GM23338 (cell line): ENCODE data around the gene SRSF7.

Experiments
- CREB1 ChIP-seq: fragments of 250-450 bp; sonication (Bioruptor Pico); IDR thresholded peaks from 2 replicates; pipeline ENCODE4 v1.5.0; 2020; ENCODE audit warnings: low read depth, mild to moderate bottlenecking, moderate library complexity
- EZH2 ChIP-seq: fragments of 200-600 bp; sonication (generic); IDR thresholded peaks from one replicate; pipeline ENCODE4 v1.8.0; 2017; ENCODE audit warnings: antibody characterized with exemption, mild to moderate bottlenecking, low read depth; ENCODE audit not compliant: unreplicated experiment
- EZH2phosphoT487 ChIP-seq: fragments of 200-600 bp; sonication (generic); IDR thresholded peaks from one replicate; pipeline ENCODE4 v1.8.1; 2018; ENCODE audit warnings: antibody characterized with exemption; ENCODE audit not compliant: unreplicated experiment
- JUNB ChIP-seq: IDR thresholded peaks from one replicate; pipeline ENCODE4 v1.6.1; 2016; ENCODE audit warnings: antibody characterized with exemption; ENCODE audit not compliant: unreplicated experiment
- POLR2AphosphoS5 ChIP-seq: IDR thresholded peaks from 2 replicates; pipeline ENCODE4 v1.6.1; 2016; ENCODE audit warnings: antibody characterized with exemption, low read depth
- STAT1 ChIP-seq: IDR thresholded peaks from one replicate; pipeline ENCODE4 v1.6.1; 2016; ENCODE audit warnings: antibody characterized with exemption; ENCODE audit not compliant: unreplicated experiment
- ZNF114 ChIP-seq: fragments of 250-450 bp; sonication (Bioruptor Pico); IDR thresholded peaks from 2 replicates; pipeline ENCODE4 v1.5.0; 2020; ENCODE audit warnings: mild to moderate bottlenecking, moderate library complexity
- ZNF331 ChIP-seq: fragments of 250-450 bp; sonication (Bioruptor Pico); IDR thresholded peaks from 2 replicates; pipeline ENCODE4 v1.5.0; 2020; ENCODE audit warnings: low read depth, mild to moderate bottlenecking, moderate library complexity
- TF ChIP-seq, protein P1 (sequence below), 2 experiments: fragments of 200-600 bp in 1 of 2; sonication (generic) in 1 of 2; conservative IDR thresholded peaks; 2 replicates each; pipeline versions ENCODE4 v1.5.1 to v1.6.1; 2016 to 2017; ENCODE audit warnings: antibody characterized with exemption in 2 of 2, low read depth in 2 of 2, mild to moderate bottlenecking in 2 of 2, moderate library complexity in 1 of 2
- TF ChIP-seq, protein P2 (sequence below): IDR thresholded peaks from one replicate; pipeline ENCODE4 v1.6.1; 2018; ENCODE audit warnings: antibody characterized with exemption; ENCODE audit not compliant: unreplicated experiment
- TF ChIP-seq, protein P3 (sequence below): IDR thresholded peaks from 2 replicates; pipeline ENCODE4 v1.6.1; 2016; ENCODE audit warnings: antibody characterized with exemption

DNA sequence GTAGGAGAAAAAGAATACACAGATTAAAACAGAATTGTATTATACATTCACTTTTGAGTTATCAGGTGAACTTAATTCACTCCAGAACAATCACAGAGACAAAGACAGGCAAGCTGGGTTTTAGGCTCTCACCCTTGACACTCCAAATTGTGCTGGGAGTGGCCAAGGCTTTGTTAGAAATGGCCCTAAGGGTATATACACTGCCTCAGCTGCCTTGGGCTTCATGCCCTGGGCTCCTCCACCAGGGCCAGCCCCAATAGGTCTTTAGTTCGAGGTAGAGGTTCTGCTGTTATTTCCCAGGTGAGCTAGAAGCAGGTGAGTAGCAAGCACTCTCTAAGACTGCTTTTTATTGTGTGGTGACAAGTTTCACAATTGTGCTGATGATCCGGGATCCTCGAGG lies 46.8 kb upstream of the SRSF7 start:
- TF ChIP-seq, protein P1, sequence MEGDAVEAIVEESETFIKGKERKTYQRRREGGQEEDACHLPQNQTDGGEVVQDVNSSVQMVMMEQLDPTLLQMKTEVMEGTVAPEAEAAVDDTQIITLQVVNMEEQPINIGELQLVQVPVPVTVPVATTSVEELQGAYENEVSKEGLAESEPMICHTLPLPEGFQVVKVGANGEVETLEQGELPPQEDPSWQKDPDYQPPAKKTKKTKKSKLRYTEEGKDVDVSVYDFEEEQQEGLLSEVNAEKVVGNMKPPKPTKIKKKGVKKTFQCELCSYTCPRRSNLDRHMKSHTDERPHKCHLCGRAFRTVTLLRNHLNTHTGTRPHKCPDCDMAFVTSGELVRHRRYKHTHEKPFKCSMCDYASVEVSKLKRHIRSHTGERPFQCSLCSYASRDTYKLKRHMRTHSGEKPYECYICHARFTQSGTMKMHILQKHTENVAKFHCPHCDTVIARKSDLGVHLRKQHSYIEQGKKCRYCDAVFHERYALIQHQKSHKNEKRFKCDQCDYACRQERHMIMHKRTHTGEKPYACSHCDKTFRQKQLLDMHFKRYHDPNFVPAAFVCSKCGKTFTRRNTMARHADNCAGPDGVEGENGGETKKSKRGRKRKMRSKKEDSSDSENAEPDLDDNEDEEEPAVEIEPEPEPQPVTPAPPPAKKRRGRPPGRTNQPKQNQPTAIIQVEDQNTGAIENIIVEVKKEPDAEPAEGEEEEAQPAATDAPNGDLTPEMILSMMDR (conservative IDR thresholded peaks at IDR 0.05; ENCODE audit: low read depth in 2 of 2) = no peak
- no peak for TF ChIP-seq EZH2phosphoT487
- no peak for TF ChIP-seq POLR2AphosphoS5
- no peak for TF ChIP-seq EZH2
- TF ChIP-seq CREB1 = no peak
- TF ChIP-seq ZNF114 (CRISPR knock-in tag) = no peak
- TF ChIP-seq STAT1 = no peak
- no peak for TF ChIP-seq ZNF331 (CRISPR knock-in tag)
- TF ChIP-seq, protein P2, sequence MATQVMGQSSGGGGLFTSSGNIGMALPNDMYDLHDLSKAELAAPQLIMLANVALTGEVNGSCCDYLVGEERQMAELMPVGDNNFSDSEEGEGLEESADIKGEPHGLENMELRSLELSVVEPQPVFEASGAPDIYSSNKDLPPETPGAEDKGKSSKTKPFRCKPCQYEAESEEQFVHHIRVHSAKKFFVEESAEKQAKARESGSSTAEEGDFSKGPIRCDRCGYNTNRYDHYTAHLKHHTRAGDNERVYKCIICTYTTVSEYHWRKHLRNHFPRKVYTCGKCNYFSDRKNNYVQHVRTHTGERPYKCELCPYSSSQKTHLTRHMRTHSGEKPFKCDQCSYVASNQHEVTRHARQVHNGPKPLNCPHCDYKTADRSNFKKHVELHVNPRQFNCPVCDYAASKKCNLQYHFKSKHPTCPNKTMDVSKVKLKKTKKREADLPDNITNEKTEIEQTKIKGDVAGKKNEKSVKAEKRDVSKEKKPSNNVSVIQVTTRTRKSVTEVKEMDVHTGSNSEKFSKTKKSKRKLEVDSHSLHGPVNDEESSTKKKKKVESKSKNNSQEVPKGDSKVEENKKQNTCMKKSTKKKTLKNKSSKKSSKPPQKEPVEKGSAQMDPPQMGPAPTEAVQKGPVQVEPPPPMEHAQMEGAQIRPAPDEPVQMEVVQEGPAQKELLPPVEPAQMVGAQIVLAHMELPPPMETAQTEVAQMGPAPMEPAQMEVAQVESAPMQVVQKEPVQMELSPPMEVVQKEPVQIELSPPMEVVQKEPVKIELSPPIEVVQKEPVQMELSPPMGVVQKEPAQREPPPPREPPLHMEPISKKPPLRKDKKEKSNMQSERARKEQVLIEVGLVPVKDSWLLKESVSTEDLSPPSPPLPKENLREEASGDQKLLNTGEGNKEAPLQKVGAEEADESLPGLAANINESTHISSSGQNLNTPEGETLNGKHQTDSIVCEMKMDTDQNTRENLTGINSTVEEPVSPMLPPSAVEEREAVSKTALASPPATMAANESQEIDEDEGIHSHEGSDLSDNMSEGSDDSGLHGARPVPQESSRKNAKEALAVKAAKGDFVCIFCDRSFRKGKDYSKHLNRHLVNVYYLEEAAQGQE = no peak
- no peak for TF ChIP-seq JUNB
- TF ChIP-seq, protein P3, sequence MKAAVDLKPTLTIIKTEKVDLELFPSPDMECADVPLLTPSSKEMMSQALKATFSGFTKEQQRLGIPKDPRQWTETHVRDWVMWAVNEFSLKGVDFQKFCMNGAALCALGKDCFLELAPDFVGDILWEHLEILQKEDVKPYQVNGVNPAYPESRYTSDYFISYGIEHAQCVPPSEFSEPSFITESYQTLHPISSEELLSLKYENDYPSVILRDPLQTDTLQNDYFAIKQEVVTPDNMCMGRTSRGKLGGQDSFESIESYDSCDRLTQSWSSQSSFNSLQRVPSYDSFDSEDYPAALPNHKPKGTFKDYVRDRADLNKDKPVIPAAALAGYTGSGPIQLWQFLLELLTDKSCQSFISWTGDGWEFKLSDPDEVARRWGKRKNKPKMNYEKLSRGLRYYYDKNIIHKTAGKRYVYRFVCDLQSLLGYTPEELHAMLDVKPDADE = no peak
